ENCODE data around the gene CHMP4A. TPM values are rescaled to one million over a fixed set of nuclear protein-coding genes. Genes with fewer than 3 reads are reported as not detected.

Gene CHMP4A, protein sequence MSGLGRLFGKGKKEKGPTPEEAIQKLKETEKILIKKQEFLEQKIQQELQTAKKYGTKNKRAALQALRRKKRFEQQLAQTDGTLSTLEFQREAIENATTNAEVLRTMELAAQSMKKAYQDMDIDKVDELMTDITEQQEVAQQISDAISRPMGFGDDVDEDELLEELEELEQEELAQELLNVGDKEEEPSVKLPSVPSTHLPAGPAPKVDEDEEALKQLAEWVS
- total RNA-seq: 32.8 and 40.7 TPM in 2 replicates

DNA sequence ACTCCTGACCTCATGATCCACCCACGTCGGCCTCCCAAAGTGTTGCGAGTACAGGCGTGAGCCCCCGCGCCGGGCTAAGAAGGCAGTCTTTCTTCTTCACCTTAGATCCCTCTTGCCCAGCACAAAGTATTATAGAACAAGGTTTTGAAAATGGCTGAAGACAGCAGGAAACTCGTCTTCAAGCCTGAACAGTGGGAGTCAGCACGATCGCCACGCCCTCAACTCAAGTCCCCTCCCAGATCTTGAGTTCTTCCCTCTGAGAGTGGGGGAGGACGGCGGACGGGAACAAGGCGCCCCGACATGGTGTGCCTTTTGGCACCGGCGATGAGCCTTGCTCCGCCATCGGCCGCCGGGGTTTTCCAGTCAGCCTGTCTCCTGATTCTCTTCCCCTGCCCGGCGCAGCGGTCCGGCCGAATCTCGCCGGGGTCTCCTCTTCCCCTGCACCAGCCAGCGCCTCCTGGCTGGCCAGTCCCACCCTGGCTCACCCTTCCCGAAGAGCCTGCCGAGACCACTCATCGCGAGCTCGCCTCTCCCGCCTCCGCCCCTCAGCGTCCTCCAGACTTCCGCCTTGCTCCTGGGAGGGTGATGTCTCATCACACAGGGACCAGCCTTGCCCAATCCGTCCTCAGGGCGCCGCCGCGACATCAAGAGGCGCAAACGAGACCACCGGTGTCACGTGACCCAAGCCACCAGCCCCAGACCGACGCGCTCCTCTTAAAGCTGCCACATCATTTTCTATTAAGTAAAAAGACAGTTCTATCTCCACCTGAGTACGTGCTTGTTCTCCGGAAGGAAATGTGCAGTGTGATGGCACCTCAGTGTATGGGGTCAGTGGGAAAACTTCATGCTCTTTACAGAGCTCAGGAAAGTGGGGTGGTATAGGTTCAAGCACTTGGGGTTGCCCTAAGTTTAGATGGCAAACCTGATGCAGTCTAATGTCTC lies at the start of gene CHMP4A:
CHMP4A (minus strand) TSS at position 565 of the 942 bp plus-strand sequence; CDS start at position 516, 49 bp downstream.

DNA sequence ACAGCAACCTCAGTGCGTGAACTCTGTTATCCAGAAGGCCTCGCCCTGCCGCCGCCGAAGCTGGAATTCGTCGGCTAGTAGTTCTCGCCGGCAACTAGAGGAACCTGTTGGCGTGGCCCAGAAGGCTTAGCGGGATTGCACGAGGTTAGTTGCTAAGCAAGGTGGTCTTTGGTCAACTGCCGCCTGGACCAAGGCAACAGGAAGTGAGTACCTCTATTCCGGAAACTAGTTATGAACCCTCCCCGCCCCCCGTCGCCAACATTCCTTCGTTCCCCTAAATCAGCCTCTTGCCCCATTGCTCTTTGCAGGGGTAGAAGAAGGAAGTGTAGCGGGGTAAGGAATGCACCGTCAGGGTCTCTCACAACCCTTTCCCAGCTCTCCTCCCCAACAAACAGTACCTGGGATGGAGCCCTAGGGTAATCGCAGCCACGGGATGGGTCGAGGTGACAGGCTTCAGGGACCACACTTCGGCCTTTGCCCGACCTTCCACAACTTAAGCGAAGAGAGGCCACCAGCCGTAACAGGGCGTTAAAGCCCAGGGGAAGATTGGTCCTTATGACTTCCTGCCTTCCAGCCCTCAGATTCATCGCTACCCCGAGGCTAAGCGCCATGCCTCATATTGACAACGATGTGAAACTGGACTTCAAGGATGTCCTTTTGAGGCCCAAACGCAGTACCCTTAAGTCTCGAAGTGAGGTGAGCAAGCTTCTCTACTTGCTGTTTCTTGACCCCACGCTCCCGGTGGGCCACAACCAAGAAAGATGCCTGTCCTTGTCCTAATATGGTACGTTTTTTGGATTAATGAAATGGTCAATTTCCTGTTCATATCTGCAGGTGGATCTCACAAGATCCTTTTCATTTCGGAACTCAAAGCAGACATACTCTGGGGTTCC lies 19.6 kb upstream of the CHMP4A start, which contains the start of gene GMPR2:
GMPR2 (plus strand) TSS at position 285 of the 893 bp plus-strand sequence; CDS start at position 610, 325 bp downstream.

DNA sequence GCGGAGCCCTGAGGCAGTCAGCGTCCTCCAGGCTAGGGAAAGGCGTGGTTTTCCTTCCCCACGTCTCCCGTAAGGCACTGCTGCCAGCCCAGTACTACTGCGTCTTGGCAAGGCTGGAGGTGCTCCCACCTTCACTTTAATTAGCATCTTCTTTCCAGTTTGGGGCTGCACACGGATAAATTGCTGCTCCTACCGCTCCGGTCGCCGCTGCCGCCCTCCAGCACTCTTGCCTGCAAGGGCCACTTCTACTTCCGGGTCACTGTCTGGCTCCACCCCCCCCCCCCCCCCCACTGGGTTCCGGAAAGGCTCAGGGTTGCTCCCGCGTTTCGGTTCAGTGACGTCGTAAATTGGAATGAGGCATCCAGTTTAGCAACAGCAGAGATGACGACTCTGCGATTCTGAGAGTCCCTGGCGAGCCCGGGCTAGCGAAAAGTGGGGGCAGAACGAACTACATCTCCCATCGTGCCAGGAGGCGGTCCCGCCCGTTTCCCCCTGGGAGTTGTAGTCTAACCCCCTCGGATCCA lies 18.9 kb upstream of the CHMP4A start, which contains the start of gene NEDD8:
NEDD8 (minus strand) TSS at position 247 of the 524 bp plus-strand sequence; CDS start at position 147, 100 bp downstream.

DNA sequence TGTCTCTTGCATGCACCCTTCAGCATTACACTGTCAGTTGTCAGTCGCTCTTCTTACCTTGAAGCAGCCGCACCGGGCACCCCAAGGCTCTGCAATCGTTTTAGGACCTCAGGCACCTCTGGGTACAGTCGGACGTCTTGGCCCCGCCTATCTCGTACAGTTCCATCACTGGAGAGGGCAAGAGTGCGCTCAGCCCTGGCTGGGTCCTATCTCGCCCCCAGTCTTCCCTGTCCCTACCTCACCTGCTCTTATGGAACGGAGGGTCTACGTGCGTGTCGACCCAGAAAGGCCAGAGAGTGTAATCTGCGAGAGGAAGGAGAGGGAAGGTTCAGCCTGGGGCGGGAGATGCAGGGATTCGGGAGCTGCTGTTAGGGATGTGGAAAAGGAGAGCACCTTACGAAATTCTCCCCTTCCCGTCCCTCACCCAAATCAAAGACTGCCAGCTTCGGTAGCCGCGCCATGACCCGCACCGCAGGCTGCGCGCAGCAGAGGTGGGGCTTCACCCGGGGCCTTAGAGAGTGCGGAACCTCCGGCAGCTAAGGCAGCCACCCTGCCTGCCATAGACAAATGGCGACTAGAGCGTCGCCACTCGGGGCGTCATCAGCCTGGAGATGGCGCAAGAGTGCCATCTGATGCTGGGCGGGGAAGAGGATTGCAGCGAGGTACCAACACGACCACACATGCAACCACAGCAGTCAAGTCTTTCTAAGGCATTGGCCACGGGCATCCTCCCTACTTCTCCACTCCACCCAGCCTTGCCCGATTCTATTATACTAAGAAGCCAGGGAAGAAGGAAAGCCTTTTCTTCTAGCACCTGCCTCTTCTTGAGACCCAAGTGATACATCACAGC lies 2.4 kb upstream of the CHMP4A start, which contains the start of gene MDP1:
MDP1 (minus strand) TSS at position 572 of the 850 bp plus-strand sequence; CDS start at position 461, 111 bp downstream.

DNA sequence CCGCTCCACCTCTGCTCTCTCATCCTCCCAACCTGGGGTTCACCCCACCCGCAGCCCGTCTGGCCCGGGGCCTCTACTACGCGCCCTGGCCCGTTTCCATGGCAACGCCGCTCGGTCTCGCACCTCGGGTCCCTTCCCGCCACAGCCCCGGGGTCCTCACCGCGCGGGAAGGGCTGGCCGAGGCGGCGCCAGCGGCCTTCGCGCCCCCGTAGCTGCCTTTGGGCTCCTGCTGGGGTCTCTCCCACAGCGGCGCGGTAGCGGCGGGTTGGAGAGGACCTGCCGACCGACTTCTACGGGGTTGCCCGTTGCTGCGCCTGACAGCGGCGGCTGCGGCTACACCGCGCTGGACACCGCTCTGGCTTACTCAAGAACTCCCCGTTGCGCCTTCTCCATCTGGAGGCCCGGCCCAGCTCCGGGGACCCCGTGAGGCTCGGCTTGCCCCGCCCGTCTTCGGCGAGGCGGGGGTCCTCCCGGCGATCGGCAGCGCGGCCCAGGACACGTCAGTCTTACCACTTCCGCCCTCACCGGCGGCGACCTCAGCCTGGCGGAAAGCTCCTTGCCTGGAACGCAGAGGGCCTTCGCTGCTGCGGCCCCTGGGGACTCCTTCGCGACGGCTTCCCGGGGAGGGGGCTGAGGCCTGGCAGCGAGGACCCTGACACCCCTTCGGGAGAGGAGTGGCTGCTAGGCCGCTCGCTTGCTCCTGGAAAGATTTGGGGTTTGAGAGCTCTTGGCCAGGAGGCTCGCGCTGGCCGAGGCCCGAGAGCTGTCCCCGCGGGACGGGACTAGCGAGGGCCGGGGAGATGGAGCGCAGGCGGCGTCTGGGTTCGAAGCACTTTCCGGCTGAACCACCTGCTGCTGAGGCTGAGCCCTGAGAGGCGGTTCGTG lies 17.9 kb downstream of the CHMP4A start, which contains the start of gene TM9SF1:
TM9SF1 (minus strand) TSS at position 256 of the 885 bp plus-strand sequence. CDS start 422 bp downstream, outside the sequence.

DNA sequence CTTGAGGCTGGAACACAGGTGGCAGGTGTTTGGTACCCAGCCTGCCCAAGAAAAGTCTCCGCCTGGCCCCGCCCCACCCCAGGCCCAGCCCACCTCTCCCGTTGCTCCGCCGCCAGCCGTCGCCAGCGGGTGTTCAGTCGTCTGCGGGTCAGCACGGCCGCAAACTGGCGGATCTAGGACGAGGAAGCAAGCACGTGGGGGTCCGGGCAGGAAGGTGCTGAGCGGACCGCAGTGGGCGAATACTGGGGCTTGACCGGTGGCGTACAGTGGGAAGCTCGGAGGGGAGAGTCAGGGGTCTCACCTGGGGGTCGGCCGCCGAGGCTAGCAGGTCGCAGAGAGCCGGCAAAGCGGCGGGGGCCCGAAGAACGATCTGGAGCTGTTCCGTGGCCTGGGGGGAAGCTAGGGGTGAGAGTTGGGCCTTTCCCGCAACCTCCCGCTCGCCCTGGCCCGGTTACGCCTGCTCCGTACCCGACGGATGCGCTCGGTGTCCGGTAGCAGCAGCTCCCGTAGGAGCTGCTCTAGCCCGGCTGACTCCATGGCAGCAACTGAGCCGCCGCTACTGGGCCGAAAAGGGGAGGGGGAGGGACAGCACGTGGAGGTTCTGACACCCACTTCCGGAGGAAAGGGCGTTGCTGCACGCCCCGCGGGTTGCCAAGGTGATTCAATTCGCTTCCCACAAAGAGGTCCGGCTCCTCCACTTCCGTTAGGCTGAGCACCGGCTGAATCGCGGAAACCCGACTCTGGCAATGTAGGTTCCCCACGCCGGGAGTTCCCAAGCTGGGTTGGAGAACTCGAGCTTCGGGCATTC lies 24.8 kb downstream of the CHMP4A start, which contains the start of gene IPO4:
IPO4 (minus strand) TSS at position 566 of the 808 bp plus-strand sequence; CDS start at position 537, 29 bp downstream.

DNA sequence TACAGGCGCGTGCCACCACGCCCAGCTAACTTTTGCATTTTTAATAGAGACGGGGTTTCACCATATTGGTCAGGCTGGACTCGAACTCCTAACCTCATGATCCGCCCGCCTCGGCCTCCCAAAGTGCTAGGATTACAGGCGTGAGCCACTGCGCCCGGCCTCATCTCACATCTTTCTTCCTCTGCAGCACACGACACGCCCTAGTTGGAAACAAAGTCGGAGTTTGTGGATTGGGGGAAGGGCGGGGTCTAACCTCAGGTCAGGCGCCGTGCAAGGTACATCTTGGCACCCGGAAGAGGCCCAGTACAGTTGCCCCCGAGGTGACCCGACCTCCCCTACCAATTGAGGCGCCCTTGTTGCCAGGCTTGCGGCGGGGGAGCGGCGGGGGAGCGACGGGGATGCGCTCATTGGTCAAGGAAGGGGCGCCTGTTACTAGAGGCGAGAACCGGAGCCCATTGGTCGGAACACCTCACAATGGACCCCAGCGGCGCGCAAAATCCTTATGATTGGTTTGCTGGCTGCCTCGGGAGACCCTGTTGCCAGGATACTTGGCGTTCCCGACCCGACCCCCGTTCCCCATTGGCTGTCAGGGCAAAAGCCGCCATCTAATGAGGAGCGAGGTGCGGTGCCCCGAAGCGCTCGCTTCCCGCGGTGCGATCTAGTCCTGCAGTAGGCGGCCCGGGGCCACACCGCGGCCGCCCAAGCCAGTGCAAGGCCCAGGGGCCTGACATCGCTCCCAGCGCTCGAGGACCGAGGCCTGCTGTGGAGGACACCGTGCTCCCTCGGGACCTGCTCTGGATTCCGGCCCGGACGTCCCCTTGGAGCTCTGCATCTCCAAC lies 41.6 kb downstream of the CHMP4A start, which contains the start of gene REC8:
REC8 (plus strand) TSS at position 659 of the 839 bp plus-strand sequence. CDS start 473 bp downstream, outside the sequence.

DNA sequence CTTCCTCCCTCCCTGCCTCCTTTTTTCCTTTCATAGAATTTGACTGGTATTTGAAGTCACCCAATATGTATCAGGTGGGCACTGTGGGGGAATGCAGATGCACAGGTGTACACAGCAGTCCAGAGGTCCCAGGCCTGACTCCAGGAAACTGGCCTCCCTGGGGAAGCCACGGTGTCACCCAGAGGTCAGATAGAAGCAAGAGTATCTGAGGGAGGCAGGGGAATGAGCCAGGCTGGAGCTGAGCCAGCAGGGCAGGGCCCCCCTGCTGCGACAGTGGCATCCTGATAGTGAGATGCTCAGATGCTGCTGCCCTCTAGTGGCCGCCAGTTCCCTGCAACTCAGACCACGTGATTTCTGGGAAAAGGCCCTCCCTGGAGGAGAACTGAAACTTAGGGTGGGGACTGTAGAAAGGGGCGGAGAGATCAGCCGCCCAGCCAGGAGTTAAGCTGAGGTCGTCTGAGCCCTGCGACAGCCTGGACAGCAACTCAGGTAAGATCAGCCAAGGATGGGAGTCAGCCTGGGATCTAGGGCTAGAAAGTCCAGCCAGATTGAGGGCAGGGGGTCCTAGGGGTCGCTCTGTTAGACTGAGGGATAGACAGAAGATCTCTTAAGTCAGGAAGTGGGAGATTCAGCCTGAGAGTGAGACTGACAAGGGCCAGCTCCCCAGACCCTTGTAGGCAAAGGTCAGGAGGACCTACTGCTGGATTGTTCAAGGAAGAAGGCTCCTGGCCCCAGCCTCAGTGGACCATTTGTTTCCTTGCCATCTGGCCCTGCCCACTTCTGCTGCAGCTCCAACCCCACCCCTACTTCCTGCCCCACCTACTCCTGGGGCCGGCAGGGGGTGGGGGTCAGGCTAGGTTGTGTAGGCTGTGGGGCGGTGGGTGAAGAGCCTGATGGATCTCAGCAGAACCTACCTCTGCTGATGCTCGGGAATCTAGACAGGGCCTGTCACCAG lies 52.2 kb downstream of the CHMP4A start, which contains the start of gene IRF9:
IRF9 (plus strand) TSS at position 416 of the 955 bp plus-strand sequence. CDS start 880 bp downstream, outside the sequence.

Other genes with a start within 250 kb of the CHMP4A start
- 11.5 and 12.0 TPM in 2 replicates for gene DHRS4L2, start 224.6 kb downstream of the CHMP4A start, total RNA-seq
- under 0.01 and 0.24 TPM in 2 replicates for gene CARMIL3, start 161.5 kb downstream of the CHMP4A start, total RNA-seq
- gene CPNE6, start 141.9 kb downstream of the CHMP4A start, total RNA-seq: not detected in 2 replicates
- 57.1 and 93.8 TPM in 2 replicates for gene PCK2, start 119.2 kb downstream of the CHMP4A start, total RNA-seq
- gene DCAF11, start 98.7 kb downstream of the CHMP4A start, total RNA-seq: 70.1 and 80.1 TPM in 2 replicates
- gene NRL, start 98.5 kb downstream of the CHMP4A start, total RNA-seq: 0.96 and 1.9 TPM in 2 replicates
- under 0.01 and 0.24 TPM in 2 replicates for gene FITM1, start 82.8 kb downstream of the CHMP4A start, total RNA-seq
- 92.9 and 152 TPM in 2 replicates for gene PSME1, start 77.3 kb downstream of the CHMP4A start, total RNA-seq
- gene EMC9, start 71.9 kb downstream of the CHMP4A start, total RNA-seq: 11.7 and 12.8 TPM in 2 replicates
- 33.7 and 78.8 TPM in 2 replicates for gene PSME2, start 66.9 kb downstream of the CHMP4A start, total RNA-seq
- 23.9 and 49.0 TPM in 2 replicates for gene RNF31, start 66.0 kb downstream of the CHMP4A start, total RNA-seq
- 16.8 and 62.9 TPM in 2 replicates for gene IRF9, start 52.2 kb downstream of the CHMP4A start, total RNA-seq
- 1.7 and 6.0 TPM in 2 replicates for gene REC8, start 41.4 kb downstream of the CHMP4A start, total RNA-seq
- 45.6 and 64.3 TPM in 2 replicates for gene IPO4, start 24.7 kb downstream of the CHMP4A start, total RNA-seq
- gene TM9SF1, start 18.0 kb downstream of the CHMP4A start, total RNA-seq: 63.9 and 79.9 TPM in 2 replicates
- not detected in 2 replicates for gene TSSK4, start 7.8 kb downstream of the CHMP4A start, total RNA-seq
- 10.8 and 14.7 TPM in 2 replicates for gene MDP1, start 2.6 kb upstream of the CHMP4A start, total RNA-seq
- gene NEDD8, start 18.9 kb upstream of the CHMP4A start, total RNA-seq: 91.6 and 113 TPM in 2 replicates
- gene GMPR2, start 19.4 kb upstream of the CHMP4A start, total RNA-seq: 95.1 and 97.1 TPM in 2 replicates
- gene TINF2, start 29.1 kb upstream of the CHMP4A start, total RNA-seq: 53.1 and 287 TPM in 2 replicates
- 69.1 and 167 TPM in 2 replicates for gene TGM1, start 49.7 kb upstream of the CHMP4A start, total RNA-seq
- 53.9 and 65.1 TPM in 2 replicates for gene RABGGTA, start 58.1 kb upstream of the CHMP4A start, total RNA-seq
- gene DHRS1, start 86.3 kb upstream of the CHMP4A start, total RNA-seq: 23.0 and 29.4 TPM in 2 replicates
- 26.6 and 41.4 TPM in 2 replicates for gene NOP9, start 86.4 kb upstream of the CHMP4A start, total RNA-seq
- 1.4 and 6.0 TPM in 2 replicates for gene CIDEB, start 94.5 kb upstream of the CHMP4A start, total RNA-seq
- 30.3 and 32.5 TPM in 2 replicates for gene LTB4R2, start 96.7 kb upstream of the CHMP4A start, total RNA-seq
- gene LTB4R, start 98.0 kb upstream of the CHMP4A start, total RNA-seq: 13.5 and 13.6 TPM in 2 replicates
- 1.7 TPM in 1 of 2 replicates, not detected in the other for gene ADCY4, start 121.6 kb upstream of the CHMP4A start, total RNA-seq
- gene RIPK3, start 126.5 kb upstream of the CHMP4A start, total RNA-seq: 2.1 and 5.1 TPM in 2 replicates
- gene NFATC4, start 154.7 kb upstream of the CHMP4A start, total RNA-seq: 10.6 and 17.3 TPM in 2 replicates
- gene NYNRIN, start 185.5 kb upstream of the CHMP4A start, total RNA-seq: 7.0 and 8.4 TPM in 2 replicates
- 0.64 and 0.96 TPM in 2 replicates for gene CBLN3, start 216.2 kb upstream of the CHMP4A start, total RNA-seq
- 95.7 and 155 TPM in 2 replicates for gene KHNYN, start 216.5 kb upstream of the CHMP4A start, total RNA-seq
- 4.5 and 5.1 TPM in 2 replicates for gene SDR39U1, start 229.3 kb upstream of the CHMP4A start, total RNA-seq

All from tracheal epithelial cell (primary cell).